NK-92 (cell line): ENCODE measurements around the gene HIPK4.
"Not testable (repeated sequence)": the region's sequence is repeated elsewhere in the genome, so short reads cannot be mapped to it uniquely, and the experiment has no call there.

Source experiments
- DNase-seq: peaks from one replicate; lab custom pipeline; 2025; ENCODE audit not compliant: unreplicated experiment; lab: John Stamatoyannopoulos, UW

HIPK4 gene

GRCh38 chr19:40341601-40342482 lies 48.1 kb downstream of the HIPK4 start:
- no peak for DNase-seq

GRCh38 chr19:40339018-40339728 lies 50.8 kb downstream of the HIPK4 start:
- DNase-seq, result no peak

- no peak for DNase-seq
These were observed 52.4 kb downstream of the HIPK4 start for GRCh38 chr19:40337594-40337993.

- DNase-seq, result no peak
These were observed 52.9 kb downstream of the HIPK4 start for GRCh38 chr19:40337107-40337506.

- no peak for DNase-seq
These were observed 53.4 kb downstream of the HIPK4 start for GRCh38 chr19:40336601-40336900.

- DNase-seq, result no peak
These were observed 54.0 kb downstream of the HIPK4 start for GRCh38 chr19:40335855-40336600.

- DNase-seq, result no peak
These were observed 54.9 kb downstream of the HIPK4 start for GRCh38 chr19:40335101-40335500.

GRCh38 chr19:40333083-40333482 lies 56.9 kb downstream of the HIPK4 start:
- DNase-seq, result not testable (repeated sequence)

GRCh38 chr19:40332669-40333068 lies 57.3 kb downstream of the HIPK4 start:
- DNase-seq, result no peak

GRCh38 chr19:40331052-40331451 lies 58.9 kb downstream of the HIPK4 start:
- no peak for DNase-seq
